ENCODE data around the gene CEP104. TPM values are rescaled to one million over a fixed set of nuclear protein-coding genes. Genes with fewer than 3 reads are reported as not detected.

Gene CEP104
- polyA plus RNA-seq, 2 of the 4 experiments (the other 2 are of a cell fraction): 14.5 to 28.8 TPM

DNA sequence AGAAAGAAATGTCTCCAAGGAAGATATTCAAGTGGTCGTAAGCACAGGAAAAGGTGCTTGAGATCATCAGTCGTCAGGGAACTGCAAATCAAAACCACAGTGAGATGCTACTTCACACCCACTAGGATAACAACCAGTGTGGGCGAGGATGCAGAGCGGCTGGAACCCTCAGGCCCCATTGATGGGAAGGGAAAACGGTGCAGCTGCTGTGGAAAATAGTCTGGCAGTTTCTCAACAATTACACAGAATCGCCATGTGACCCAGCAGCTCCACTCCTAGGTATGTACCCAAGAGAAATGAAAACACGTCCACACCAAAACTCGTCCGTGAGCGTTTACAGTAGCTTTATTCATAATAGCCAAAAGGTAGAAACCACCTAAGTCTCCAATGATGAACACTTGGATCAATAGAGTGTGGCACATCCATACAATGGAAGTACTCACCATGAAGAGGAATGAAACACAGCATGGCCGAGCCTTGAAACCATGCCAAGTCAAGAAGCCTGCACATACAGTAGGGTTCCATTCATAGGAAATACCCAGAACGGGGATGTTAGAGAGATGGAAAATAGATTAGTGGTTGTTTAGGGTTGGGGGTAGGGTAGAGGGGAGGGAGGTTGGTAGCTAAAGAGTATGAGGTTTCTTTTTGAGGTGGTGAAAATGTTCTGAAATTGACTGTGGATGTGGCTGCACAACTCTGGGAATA lies 6.4 kb upstream of the CEP104 start:
- Histone ChIP-seq H3K4me3 (no peak overlapping the region), H3K9me3 (no peaks in the 10 kb centered on the region), H3K4me2 (no peak overlapping the region), H3K4me1 (peaks cover under 1% of the 10 kb centered on the region; the same call in 1 of the 3 replicates), H3K27ac (no peak overlapping the region)
- ChIA-PET CTCF (interaction anchor here (1.1 kb wide), 1 partner anchor 20 kb away, joined by 3 read pairs; no protein-coding TSS in a partner anchor), POLR2A (no interaction called here)
- 92% methylated on average over 12 of the region's 12 CpGs for WGBS (ENCODE audit: missing lambda C conversion rate)
- TF ChIP-seq, protein P1, sequence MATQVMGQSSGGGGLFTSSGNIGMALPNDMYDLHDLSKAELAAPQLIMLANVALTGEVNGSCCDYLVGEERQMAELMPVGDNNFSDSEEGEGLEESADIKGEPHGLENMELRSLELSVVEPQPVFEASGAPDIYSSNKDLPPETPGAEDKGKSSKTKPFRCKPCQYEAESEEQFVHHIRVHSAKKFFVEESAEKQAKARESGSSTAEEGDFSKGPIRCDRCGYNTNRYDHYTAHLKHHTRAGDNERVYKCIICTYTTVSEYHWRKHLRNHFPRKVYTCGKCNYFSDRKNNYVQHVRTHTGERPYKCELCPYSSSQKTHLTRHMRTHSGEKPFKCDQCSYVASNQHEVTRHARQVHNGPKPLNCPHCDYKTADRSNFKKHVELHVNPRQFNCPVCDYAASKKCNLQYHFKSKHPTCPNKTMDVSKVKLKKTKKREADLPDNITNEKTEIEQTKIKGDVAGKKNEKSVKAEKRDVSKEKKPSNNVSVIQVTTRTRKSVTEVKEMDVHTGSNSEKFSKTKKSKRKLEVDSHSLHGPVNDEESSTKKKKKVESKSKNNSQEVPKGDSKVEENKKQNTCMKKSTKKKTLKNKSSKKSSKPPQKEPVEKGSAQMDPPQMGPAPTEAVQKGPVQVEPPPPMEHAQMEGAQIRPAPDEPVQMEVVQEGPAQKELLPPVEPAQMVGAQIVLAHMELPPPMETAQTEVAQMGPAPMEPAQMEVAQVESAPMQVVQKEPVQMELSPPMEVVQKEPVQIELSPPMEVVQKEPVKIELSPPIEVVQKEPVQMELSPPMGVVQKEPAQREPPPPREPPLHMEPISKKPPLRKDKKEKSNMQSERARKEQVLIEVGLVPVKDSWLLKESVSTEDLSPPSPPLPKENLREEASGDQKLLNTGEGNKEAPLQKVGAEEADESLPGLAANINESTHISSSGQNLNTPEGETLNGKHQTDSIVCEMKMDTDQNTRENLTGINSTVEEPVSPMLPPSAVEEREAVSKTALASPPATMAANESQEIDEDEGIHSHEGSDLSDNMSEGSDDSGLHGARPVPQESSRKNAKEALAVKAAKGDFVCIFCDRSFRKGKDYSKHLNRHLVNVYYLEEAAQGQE (IDR thresholded peaks at IDR 0.05): no peak
- no peak for TF ChIP-seq EHF (CRISPR knock-in tag; IDR thresholded peaks at IDR 0.05)
- TF ChIP-seq TP53 (CRISPR knock-in tag; IDR thresholded peaks at IDR 0.05): no peak
- TF ChIP-seq JUN (IDR thresholded peaks at IDR 0.05): no peak
- no peak for TF ChIP-seq HOXB5 (CRISPR knock-in tag; IDR thresholded peaks at IDR 0.05)
- no peak for TF ChIP-seq CEBPB (IDR thresholded peaks at IDR 0.05)
- no peak for TF ChIP-seq SMC3 (IDR thresholded peaks at IDR 0.05)
- TF ChIP-seq EP300 (IDR thresholded peaks at IDR 0.05): no peak
- no peak for TF ChIP-seq FOSB (CRISPR knock-in tag; IDR thresholded peaks at IDR 0.05)
- TF ChIP-seq HDAC2 (IDR thresholded peaks at IDR 0.05): no peak
- TF ChIP-seq, protein P2, sequence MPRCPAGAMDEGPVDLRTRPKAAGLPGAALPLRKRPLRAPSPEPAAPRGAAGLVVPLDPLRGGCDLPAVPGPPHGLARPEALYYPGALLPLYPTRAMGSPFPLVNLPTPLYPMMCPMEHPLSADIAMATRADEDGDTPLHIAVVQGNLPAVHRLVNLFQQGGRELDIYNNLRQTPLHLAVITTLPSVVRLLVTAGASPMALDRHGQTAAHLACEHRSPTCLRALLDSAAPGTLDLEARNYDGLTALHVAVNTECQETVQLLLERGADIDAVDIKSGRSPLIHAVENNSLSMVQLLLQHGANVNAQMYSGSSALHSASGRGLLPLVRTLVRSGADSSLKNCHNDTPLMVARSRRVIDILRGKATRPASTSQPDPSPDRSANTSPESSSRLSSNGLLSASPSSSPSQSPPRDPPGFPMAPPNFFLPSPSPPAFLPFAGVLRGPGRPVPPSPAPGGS (IDR thresholded peaks at IDR 0.05): no peak
- no peak for TF ChIP-seq EHMT2 (IDR thresholded peaks at IDR 0.05; ENCODE audit: low read depth)
- no peak for TF ChIP-seq MYC (IDR thresholded peaks at IDR 0.05; ENCODE audit: borderline replicate concordance, low read length)
- TF ChIP-seq, protein P3, sequence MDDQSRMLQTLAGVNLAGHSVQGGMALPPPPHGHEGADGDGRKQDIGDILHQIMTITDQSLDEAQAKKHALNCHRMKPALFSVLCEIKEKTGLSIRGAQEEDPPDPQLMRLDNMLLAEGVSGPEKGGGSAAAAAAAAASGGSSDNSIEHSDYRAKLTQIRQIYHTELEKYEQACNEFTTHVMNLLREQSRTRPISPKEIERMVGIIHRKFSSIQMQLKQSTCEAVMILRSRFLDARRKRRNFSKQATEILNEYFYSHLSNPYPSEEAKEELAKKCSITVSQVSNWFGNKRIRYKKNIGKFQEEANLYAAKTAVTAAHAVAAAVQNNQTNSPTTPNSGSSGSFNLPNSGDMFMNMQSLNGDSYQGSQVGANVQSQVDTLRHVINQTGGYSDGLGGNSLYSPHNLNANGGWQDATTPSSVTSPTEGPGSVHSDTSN (IDR thresholded peaks at IDR 0.05): no peak
- TF ChIP-seq RNF2 (IDR thresholded peaks at IDR 0.05; ENCODE audit: borderline replicate concordance, low read depth): no peak
- TF ChIP-seq GATA3 (IDR thresholded peaks at IDR 0.05; ENCODE audit: borderline replicate concordance): no peak
- DNase-seq (ENCODE audit: low read depth in 1 of 2, low spot score in 1 of 2): no peak
- no peak for ATAC-seq
- FAIRE-seq: no peak

DNA sequence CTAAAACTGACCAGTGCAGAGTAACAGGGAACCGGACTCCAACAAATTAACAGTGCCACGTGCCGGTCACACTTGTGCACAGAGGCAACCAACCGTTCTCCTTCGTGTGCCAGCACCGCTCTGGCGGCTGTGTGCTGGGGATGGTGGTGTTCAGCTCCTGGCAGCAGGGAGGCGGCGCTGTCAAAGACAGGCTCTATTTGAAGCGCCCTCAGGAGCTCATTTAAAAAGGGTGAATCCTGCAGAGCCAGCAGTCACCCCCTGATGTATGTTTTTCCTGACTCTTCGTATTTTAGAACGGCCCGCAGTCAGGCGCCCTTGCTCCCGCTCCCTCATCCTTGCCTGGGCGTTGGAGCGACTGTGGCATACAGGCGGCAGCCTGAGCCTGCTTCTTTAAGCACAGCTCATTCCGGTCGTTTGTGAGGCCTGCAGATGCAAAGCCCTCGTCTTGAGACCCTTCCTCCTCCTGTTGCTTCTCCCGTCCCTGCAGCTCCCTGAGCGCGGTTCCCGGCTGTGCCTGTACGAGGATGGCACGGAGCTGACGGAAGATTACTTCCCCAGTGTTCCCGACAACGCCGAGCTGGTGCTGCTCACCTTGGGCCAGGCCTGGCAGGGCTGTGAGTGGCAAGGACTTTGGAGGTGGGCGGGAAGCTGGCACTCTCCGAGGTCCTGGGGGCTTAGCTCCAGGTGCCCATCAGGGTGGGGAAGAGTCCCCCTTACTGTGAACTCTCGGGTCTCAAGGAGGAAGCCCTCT lies 1.4 kb upstream of the CEP104 start:
- WGBS (ENCODE audit: missing lambda C conversion rate): 89% methylated on average over 32 of the region's 34 CpGs
- ATAC-seq (peak in 1 of 2 experiments; percentile 10; a peak in 1 of 6 replicates), DNase-seq (ENCODE audit: low read depth in 1 of 2, low spot score in 1 of 2) (no peak), FAIRE-seq (no peak)
- Histone ChIP-seq H3K27ac (peak overlapping the region in 1 of 2 experiments; percentile 92; a peak in 2 of 6 replicates), H3K4me2 (peak overlapping the region; percentile 67), H3K4me1 (peaks cover 9% of the 10 kb centered on the region; the same call in 1 of the 3 replicates), H3K4me3 (peak overlapping the region; percentile 85; the same call in 2 of the 3 replicates), H3K9me3 (no peaks in the 10 kb centered on the region)
- POLR2A ChIA-PET: no interaction called here
- TF ChIP-seq FOSL2 (IDR thresholded peaks at IDR 0.05) (no peak), FOSL2 (CRISPR knock-in tag; IDR thresholded peaks at IDR 0.05) (no peak), EHF (CRISPR knock-in tag; IDR thresholded peaks at IDR 0.05) (no peak)
- TF ChIP-seq, protein P2 (IDR thresholded peaks at IDR 0.05): no peak
- CTCF ChIA-PET: interaction anchor here (0.6 to 1.6 kb wide), 6 partner anchors 11 to 73 kb away, joined by 3 to 5 read pairs (median 3); partner anchors contain the start of gene C1orf174
